ENCODE measurements around the gene SERF2.

- peak in 1 of 4 experiments; percentile 27 for TF ChIP-seq CTCF (IDR thresholded peaks at IDR 0.05)
- no peak for TF ChIP-seq POLR2AphosphoS5 (IDR thresholded peaks at IDR 0.05)
- TF ChIP-seq POLR2A (IDR thresholded peaks at IDR 0.05), result no peak
- no peak for TF ChIP-seq EP300 (IDR thresholded peaks at IDR 0.05)
Measured at GRCh38 chr15:43792761-43793476, 799 bp downstream of the SERF2 start.

All from gastroesophageal sphincter (tissue), 3 donors.